ENCODE results near the gene ZFP62. TPM values are rescaled to one million over a fixed set of nuclear protein-coding genes. Genes with fewer than 3 reads are reported as not detected.

The ZFP62 gene
- total RNA-seq, 1 experiment from 2014 or later: 44.1 TPM

Small RNA genes lying within 50 kb of the gene (small RNA-seq; reads per million reads assigned to genes)
- gene RF00019: 0 reads per million in 2 experiments

Other genes starting within 250 kb of the ZFP62 start
- 4.1 and 6.0 TPM in 2 replicates for gene FLT4, start 211.7 kb downstream of the ZFP62 start, total RNA-seq (2014; rRNA removed; shearing (Covaris generic))
- gene OR2Y1, start 121.2 kb downstream of the ZFP62 start, total RNA-seq (2014; rRNA removed; shearing (Covaris generic)): not detected in 2 replicates
- gene MGAT1, start 58.5 kb downstream of the ZFP62 start, total RNA-seq (2014; rRNA removed; shearing (Covaris generic)): 52.9 and 56.5 TPM in 2 replicates
- 0.32 TPM in 1 of 2 replicates, not detected in the other for gene BTNL8, start 37.9 kb upstream of the ZFP62 start, total RNA-seq (2014; rRNA removed; shearing (Covaris generic))
- not detected in 2 replicates for gene BTNL3, start 127.6 kb upstream of the ZFP62 start, total RNA-seq (2014; rRNA removed; shearing (Covaris generic))
- 1.0 TPM in 2 replicates for gene BTNL9, start 179.0 kb upstream of the ZFP62 start, total RNA-seq (2014; rRNA removed; shearing (Covaris generic))

Data from NCI-H460 (cell line).